Measurements from ENCODE around the gene NCOA4. TPM values are rescaled to one million over a fixed set of nuclear protein-coding genes. Genes with fewer than 3 reads are reported as not detected.
"Not testable (repeated sequence)": the region's sequence is repeated elsewhere in the genome, so short reads cannot be mapped to it uniquely, and the experiment has no call there.

NCOA4 gene
- total and polyA plus RNA-seq, 2 of the 4 experiments (the other 2 are of a cell fraction): 62.2 to 188 TPM

DNA sequence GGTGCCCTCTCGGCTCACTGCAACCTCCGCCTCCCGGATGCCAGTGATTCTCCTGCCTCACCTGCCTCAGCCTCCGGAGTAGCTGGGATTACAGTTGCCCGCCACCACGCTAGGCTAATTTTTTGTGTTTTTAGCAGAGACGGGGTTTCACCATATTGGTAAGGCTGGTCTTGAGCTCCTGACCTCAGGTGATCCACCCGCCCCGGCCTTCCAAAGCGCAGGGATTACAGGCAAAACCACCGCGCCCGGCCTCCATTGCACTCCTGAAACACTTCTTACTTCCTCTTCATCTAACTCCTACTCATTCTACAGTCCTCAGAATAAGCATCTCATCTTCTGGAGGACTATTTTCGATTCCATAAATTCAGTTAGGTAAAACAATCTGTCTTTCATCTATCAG lies 59.4 kb downstream of the NCOA4 start:
- H3K23ac ChIP-seq (ENCODE audit: low read depth, low read length); dilution Hi-C loops (cut with HindIII; ENCODE audit: low sequenced_read_pairs, unreplicated experiment); H4K20me1 ChIP-seq (ENCODE audit: insufficient read depth, low read length); BruUV-seq (replicated peaks); H3K9me1 ChIP-seq (ENCODE audit: insufficient read depth, low read length); H2AK5ac ChIP-seq (ENCODE audit: low read depth, low read length); POLR2A ChIA-PET (ENCODE audit: unreplicated experiment); H2BK15ac ChIP-seq (ENCODE audit: low read depth, low read length); H4K5ac ChIP-seq (ENCODE audit: low read depth, low read length); H2BK5ac ChIP-seq (ENCODE audit: low read depth, low read length, poor library complexity, severe bottlenecking); H3K14ac ChIP-seq (replicated peaks; ENCODE audit: low read depth, low read length); H2BK20ac ChIP-seq (ENCODE audit: low read depth, low read length); CTCF ChIA-PET; H3K4ac ChIP-seq (ENCODE audit: low read depth, low read length); H3K56ac ChIP-seq (ENCODE audit: extremely low read depth, insufficient read depth, low read length); H3K36me3 ChIP-seq (ENCODE audit: control insufficient read depth, insufficient read depth, low read length); H4K8ac ChIP-seq (ENCODE audit: low read depth in 2 of 2, low read length in 2 of 2); H3K27ac ChIP-seq (ENCODE audit: insufficient read depth, low read length); H4K91ac ChIP-seq (ENCODE audit: insufficient read depth, low read depth, low read length); H3K9ac ChIP-seq (ENCODE audit: low read depth, low read length); H2AFZ ChIP-seq (replicated peaks; ENCODE audit: low read length, poor library complexity); intact Hi-C loops (cut with micrococcal nuclease); H3K4me1 ChIP-seq (ENCODE audit: control insufficient read depth, insufficient read depth, low read length); H3K18ac ChIP-seq (ENCODE audit: low read depth, low read length); in situ Hi-C loops (cut with MboI; ENCODE audit: low sequenced_read_pairs); H3K27me3 ChIP-seq (ENCODE audit: control insufficient read depth, insufficient read depth, low read length); H2AK9ac ChIP-seq (replicated peaks; ENCODE audit: low read depth, low read length, poor library complexity); ATAC-seq (ENCODE audit: low read depth); H3K9me3 ChIP-seq (ENCODE audit: control insufficient read depth, insufficient read depth, low read length); H2BK120ac ChIP-seq (ENCODE audit: low read depth, low read length); DNase-seq: not testable (repeated sequence)
- peak overlapping the region; percentile 88; the same call in 1 of the 2 replicates for H3K4me3 ChIP-seq (ENCODE audit: insufficient read depth, low read depth, low read length)
- peaks cover 0 to 12% of the 10 kb centered on the region in 2 experiments; a peak in 2 of 4 replicates for H3K79me1 ChIP-seq (ENCODE audit: low read depth in 1 of 2, low read length in 2 of 2)
- no CpG with 5 or more reads among the region's 14 CpGs for WGBS, 2 experiments (ENCODE audit: extremely low coverage in 2 of 2, insufficient read length in 1 of 2)
- peak overlapping the region; percentile 83 for H3K4me2 ChIP-seq (ENCODE audit: low read depth, low read length)

DNA sequence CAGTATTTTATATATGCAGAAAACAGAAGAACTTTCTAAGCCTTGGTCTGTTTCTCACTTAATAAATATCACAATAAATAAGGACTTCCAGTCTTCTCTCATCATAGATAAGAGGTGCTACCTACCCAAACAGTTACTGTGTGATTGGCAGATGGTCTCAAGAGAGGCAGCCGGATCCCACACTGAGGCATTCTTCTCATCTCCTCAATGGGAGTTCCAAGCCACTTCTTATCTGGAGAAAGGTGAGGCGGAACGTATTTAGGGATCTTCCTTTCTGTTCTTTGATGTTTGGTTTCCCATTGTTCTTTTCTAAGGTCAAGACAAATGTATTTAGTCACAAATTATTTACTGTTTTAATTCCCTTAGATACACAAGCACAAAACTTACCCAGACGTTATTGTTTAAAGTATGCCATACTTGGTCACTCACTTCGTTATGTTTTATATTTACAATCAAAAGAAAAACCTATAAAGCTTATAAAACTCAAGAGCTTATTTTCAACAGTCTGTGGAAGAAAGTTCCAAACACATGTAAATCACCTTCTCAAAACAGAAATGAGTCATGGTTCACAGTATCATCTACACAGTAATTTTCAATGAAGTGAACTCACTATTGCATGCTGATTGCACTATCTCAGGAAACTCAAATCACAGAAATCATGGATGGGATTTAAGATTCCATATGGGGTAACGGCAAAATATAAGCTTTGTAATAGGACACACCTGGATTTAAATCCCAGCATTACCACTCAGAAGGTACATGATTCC lies 67.6 kb downstream of the NCOA4 start:
- no CpG with 5 or more reads among the region's 6 CpGs for WGBS, 2 experiments (ENCODE audit: extremely low coverage in 2 of 2, insufficient read length in 1 of 2)
- H2BK5ac ChIP-seq (ENCODE audit: low read depth, low read length, poor library complexity, severe bottlenecking); H3K4me3 ChIP-seq (ENCODE audit: insufficient read depth, low read depth, low read length); DNase-seq; H3K9me3 ChIP-seq (ENCODE audit: control insufficient read depth, insufficient read depth, low read length); H4K5ac ChIP-seq (ENCODE audit: low read depth, low read length); H2BK120ac ChIP-seq (ENCODE audit: low read depth, low read length); BruUV-seq (replicated peaks); H3K56ac ChIP-seq (ENCODE audit: extremely low read depth, insufficient read depth, low read length); H2AK9ac ChIP-seq (replicated peaks; ENCODE audit: low read depth, low read length, poor library complexity); H4K8ac ChIP-seq (ENCODE audit: low read depth in 2 of 2, low read length in 2 of 2); H3K4me1 ChIP-seq (ENCODE audit: control insufficient read depth, insufficient read depth, low read length); POLR2A ChIA-PET (ENCODE audit: unreplicated experiment); H4K91ac ChIP-seq (ENCODE audit: insufficient read depth, low read depth, low read length); in situ Hi-C loops (cut with MboI; ENCODE audit: low sequenced_read_pairs); dilution Hi-C loops (cut with HindIII; ENCODE audit: low sequenced_read_pairs, unreplicated experiment); intact Hi-C loops (cut with micrococcal nuclease); H2BK15ac ChIP-seq (ENCODE audit: low read depth, low read length); H3K79me1 ChIP-seq (ENCODE audit: low read depth in 1 of 2, low read length in 2 of 2); H3K27ac ChIP-seq (ENCODE audit: insufficient read depth, low read length); H3K4me2 ChIP-seq (ENCODE audit: low read depth, low read length); H3K23ac ChIP-seq (ENCODE audit: low read depth, low read length); CTCF ChIA-PET; H3K4ac ChIP-seq (ENCODE audit: low read depth, low read length); H3K36me3 ChIP-seq (ENCODE audit: control insufficient read depth, insufficient read depth, low read length); H3K9me1 ChIP-seq (ENCODE audit: insufficient read depth, low read length); H3K27me3 ChIP-seq (ENCODE audit: control insufficient read depth, insufficient read depth, low read length); H2AFZ ChIP-seq (replicated peaks; ENCODE audit: low read length, poor library complexity); H2BK20ac ChIP-seq (ENCODE audit: low read depth, low read length); H2AK5ac ChIP-seq (ENCODE audit: low read depth, low read length); H3K18ac ChIP-seq (ENCODE audit: low read depth, low read length); H4K20me1 ChIP-seq (ENCODE audit: insufficient read depth, low read length); H3K9ac ChIP-seq (ENCODE audit: low read depth, low read length); H3K14ac ChIP-seq (replicated peaks; ENCODE audit: low read depth, low read length): not testable (repeated sequence)
- peak; percentile 64 for ATAC-seq (ENCODE audit: low read depth)

Data from IMR-90 (cell line).